ENCODE measurements around the gene PIK3R5.

Gene PIK3R5

GRCh38 chr17:8851600-8851999 is 113.9 kb downstream of the PIK3R5 start:
- DNase-seq (ENCODE audit: low spot score), result no peak
- no peak for TF ChIP-seq CTCF (IDR thresholded peaks at IDR 0.05; ENCODE audit: borderline replicate concordance, control extremely low read depth, extremely low read depth, insufficient read depth, missing control alignments)
- in situ Hi-C loops (cut with MboI; ENCODE audit: low sequenced_read_pairs, unreplicated experiment), result no loop called here

GRCh38 chr17:8849311-8850041 is 116.0 kb downstream of the PIK3R5 start:
- DNase-seq (ENCODE audit: low spot score), result no peak
- in situ Hi-C loops (cut with MboI; ENCODE audit: low sequenced_read_pairs, unreplicated experiment), result no loop called here
- TF ChIP-seq CTCF (IDR thresholded peaks at IDR 0.05; ENCODE audit: borderline replicate concordance, control extremely low read depth, extremely low read depth, insufficient read depth, missing control alignments), result no peak

- no peak for DNase-seq (ENCODE audit: low spot score)
- no peak for TF ChIP-seq CTCF (IDR thresholded peaks at IDR 0.05; ENCODE audit: borderline replicate concordance, control extremely low read depth, extremely low read depth, insufficient read depth, missing control alignments)
- in situ Hi-C loops (cut with MboI; ENCODE audit: low sequenced_read_pairs, unreplicated experiment), result no loop called here
These were observed 117.6 kb downstream of the PIK3R5 start for GRCh38 chr17:8847891-8848290.

GRCh38 chr17:8846768-8847211 is 118.7 kb downstream of the PIK3R5 start:
- DNase-seq (ENCODE audit: low spot score), result no peak
- in situ Hi-C loops (cut with MboI; ENCODE audit: low sequenced_read_pairs, unreplicated experiment), result no loop called here

GRCh38 chr17:8844229-8845218 is 121.0 kb downstream of the PIK3R5 start:
- no peak for TF ChIP-seq CTCF (IDR thresholded peaks at IDR 0.05; ENCODE audit: borderline replicate concordance, control extremely low read depth, extremely low read depth, insufficient read depth, missing control alignments)
- DNase-seq (ENCODE audit: low spot score), result no peak

More at GRCh38 chr17:8846768-8847211, 118.7 kb downstream of the PIK3R5 start:
- TF ChIP-seq CTCF (IDR thresholded peaks at IDR 0.05; ENCODE audit: borderline replicate concordance, control extremely low read depth, extremely low read depth, insufficient read depth, missing control alignments), result no peak

GRCh38 chr17:8843344-8843743 is 122.2 kb downstream of the PIK3R5 start:
- TF ChIP-seq CTCF (IDR thresholded peaks at IDR 0.05; ENCODE audit: borderline replicate concordance, control extremely low read depth, extremely low read depth, insufficient read depth, missing control alignments), result no peak
- DNase-seq (ENCODE audit: low spot score), result no peak
- in situ Hi-C loops (cut with MboI; ENCODE audit: low sequenced_read_pairs, unreplicated experiment), result no loop called here

More at GRCh38 chr17:8844229-8845218, 121.0 kb downstream of the PIK3R5 start:
- in situ Hi-C loops (cut with MboI; ENCODE audit: low sequenced_read_pairs, unreplicated experiment), result no loop called here
